GM21381 (cell line): ENCODE measurements around the gene GALNT17.
"Not testable (repeated sequence)": the region's sequence is repeated elsewhere in the genome, so short reads cannot be mapped to it uniquely, and the experiment has no call there.

ENCODE experiments used
- ATAC-seq: cut with Tn5 transposase; IDR thresholded peaks from one replicate; pipeline ENCODE4 v1.9.1; 2021; ENCODE audit warnings: mild to moderate bottlenecking, moderate library complexity; ENCODE audit not compliant: unreplicated experiment

Gene GALNT17

DNA sequence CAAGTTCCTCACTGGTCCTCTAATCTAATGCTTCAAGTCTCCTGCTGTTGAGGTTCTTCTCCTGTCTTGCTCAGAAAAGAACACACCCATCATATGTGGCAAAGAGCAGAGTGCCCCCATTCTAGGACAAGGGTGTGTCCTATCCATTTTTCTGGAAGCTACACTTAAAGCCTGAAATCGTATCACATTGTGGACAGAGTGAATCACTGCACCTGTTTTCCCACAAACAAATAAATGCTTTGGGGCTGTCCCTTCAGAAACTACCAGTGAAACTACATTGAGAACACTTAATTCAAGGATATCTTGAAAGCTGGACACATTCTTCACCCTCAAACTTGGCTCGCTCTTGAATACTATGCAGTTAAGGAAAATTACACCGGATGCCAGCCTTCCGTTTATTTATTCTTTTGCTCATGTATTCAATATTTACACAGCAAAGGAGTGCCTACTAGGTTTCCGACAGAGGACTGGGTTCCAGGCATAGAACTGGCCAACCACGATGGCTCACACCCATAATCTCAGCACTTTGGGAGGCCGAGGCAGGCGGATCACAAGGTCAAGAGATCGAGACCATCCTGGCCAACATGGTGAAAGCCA is 473.0 kb downstream of the GALNT17 start:
- ATAC-seq, result no peak

- ATAC-seq, result no peak
These were observed 480.0 kb downstream of the GALNT17 start for GRCh38 chr7:71611986-71612385.

GRCh38 chr7:71612911-71613310 is 481.0 kb downstream of the GALNT17 start:
- ATAC-seq, result no peak

GRCh38 chr7:71613313-71613712 is 481.4 kb downstream of the GALNT17 start:
- ATAC-seq, result no peak

DNA sequence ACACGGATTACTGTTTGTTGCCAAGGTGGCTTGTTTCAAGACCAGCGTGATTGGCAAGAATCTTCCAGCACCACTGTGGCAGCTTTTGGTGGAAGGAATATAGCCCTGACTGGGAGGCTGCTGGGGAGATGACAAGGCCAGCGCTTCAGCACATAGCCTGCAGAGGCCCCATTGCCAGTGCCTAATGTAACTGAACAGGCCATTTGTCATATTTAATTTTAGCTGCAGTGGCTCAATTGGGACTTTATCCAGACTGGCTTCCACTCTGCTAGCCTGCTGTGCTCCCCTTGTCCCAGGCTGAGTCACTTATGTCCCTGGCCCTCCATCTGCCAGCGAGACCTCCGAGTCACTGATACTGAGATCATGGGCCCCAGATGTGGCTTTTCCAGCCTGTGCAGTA is 483.1 kb downstream of the GALNT17 start:
- no peak for ATAC-seq

GRCh38 chr7:71616217-71616616 is 484.3 kb downstream of the GALNT17 start:
- ATAC-seq, result no peak

DNA sequence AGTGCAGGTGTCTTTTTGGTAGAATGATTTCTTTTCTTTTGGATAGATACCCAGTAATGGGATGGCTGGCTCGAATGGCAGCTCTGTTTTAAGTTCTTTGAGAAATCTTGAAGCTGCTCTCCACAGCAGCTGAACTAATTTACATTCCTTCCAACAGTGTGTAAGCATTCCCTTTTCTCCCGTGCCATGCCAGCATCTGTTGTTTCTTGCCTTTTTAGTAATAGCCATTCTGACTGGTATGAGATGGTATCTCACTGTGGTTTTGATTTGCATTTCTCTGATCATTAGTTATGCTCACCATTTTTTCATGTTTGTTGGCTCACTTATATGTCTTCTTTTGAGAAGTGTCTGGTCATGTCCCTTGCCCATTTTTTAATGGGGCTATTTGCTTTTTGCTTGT is 486.3 kb downstream of the GALNT17 start:
- no peak for ATAC-seq

DNA sequence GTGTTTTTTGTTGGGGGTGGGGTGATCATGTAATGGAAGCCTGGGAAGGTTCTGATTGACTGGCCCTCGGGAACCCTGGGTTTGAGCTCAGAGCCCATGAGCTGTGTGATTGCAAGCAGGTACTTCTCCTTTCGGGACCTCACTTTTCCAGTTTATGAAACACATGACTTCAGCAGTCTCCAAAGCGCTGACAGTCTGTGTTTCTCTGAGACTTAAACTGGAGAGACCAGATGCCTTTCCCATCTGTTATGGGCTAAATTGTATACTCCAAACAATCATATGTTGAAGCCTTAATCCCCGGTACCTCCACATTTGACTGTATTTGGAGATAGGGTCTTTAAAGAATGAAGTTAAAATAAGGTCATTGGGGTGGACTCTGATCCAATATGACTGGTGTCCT is 493.6 kb downstream of the GALNT17 start:
- ATAC-seq, result no peak

GRCh38 chr7:71626206-71626605 is 494.3 kb downstream of the GALNT17 start:
- no peak for ATAC-seq

GRCh38 chr7:71627651-71628050 is 495.7 kb downstream of the GALNT17 start:
- ATAC-seq, result no peak

GRCh38 chr7:71630516-71630915 is 498.6 kb downstream of the GALNT17 start:
- no peak for ATAC-seq

- no peak for ATAC-seq
These were observed 501.6 kb downstream of the GALNT17 start for GRCh38 chr7:71633551-71634008.

GRCh38 chr7:71635849-71636248 is 503.9 kb downstream of the GALNT17 start:
- ATAC-seq, result not testable (repeated sequence)

DNA sequence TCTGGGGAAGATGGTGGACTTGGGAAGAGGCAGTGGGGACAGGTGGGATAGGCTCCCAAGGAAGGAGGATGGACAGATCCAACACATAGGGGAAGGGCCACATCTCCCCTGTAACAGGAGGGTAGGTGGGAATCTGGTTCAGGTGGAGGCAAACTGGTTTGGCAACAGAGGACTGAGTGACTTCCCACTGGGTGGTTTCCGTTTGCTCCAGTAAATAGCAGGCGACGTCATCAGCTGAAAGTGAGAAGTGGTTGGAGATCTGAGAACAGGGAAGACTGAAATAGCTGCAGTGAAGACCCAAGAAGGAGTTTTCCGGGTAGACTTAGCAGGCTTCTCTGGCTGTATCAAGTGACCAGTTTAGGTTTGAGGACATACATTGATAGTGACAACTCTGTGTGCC is 504.4 kb downstream of the GALNT17 start:
- ATAC-seq, result no peak

DNA sequence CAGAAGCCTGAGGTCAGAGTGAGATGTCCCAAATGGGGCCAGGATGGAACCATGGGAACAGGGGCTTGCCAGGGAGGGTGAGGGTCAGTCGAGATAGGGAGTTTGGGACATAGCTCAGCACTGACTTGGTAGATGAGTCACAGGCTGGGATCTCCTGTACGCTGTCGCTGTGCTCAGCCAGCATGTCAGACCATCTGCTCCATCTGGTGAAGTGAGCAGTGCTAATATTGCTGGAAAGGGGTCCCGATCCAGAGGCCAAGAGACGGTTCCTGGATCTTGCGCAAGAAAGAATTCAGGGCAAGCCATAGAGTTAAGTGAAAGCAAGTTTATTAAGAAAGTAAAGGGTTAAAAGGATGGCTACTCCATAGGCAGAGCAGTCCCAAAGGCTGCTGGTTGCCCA is 505.6 kb downstream of the GALNT17 start:
- no peak for ATAC-seq

DNA sequence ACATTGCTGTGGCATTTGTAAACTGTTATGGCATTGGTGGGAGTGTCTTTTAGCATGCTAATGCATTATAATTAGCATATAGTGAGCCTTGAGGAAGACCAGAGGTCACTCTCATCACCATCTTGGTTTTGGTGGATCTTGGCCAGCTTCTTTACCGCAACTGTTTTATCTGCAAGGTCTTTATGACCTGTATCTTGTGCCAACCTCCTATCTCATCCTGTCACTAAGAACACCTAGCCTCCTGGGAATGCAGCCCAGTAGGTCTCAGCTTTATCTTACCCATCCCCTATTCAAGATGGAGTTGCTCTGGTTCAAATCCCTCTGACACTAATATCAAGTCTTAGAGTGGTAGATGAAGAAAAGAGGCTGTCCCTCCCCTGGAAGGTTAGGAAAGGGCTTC is 506.2 kb downstream of the GALNT17 start:
- ATAC-seq, result no peak

GRCh38 chr7:71639382-71640085 is 507.6 kb downstream of the GALNT17 start:
- ATAC-seq, result no peak

DNA sequence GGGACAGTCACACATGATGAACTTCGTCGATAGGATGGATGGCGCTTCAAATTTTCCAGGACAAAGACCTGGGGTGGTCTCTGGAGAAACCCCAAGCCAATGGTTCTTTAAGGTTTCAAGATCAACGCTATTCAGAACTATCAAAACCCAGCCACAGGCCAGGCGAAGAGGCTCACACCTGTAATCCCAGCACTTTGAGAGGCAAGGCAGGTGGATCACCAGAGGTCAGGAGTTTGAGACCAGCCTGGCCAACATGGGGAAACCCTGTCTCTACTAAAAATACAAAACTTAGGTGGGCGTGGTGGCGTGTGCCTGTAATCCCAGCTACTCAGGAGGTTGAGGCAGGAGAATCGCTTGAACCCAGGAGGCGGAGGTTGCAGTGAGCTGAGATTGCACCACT is 511.1 kb downstream of the GALNT17 start:
- not testable (repeated sequence) for ATAC-seq

DNA sequence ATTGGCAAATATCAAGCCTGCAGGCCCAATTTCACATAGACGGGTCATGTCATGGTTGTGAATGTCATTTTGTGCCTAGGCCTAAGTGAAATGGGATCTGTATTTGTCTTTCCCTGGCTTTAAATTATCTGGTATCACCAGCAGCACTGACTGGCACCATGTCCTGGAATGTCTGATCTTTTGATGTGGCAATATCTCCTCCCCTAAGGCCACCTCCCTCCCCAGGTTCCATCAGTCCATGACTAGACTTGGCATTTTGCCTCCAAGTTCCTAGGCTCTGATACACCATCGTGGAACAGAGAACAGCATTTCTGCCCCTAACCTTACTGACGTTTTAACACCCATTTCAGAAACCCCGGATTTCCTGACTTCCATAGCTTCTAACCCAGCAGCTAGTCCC is 513.9 kb downstream of the GALNT17 start:
- no peak for ATAC-seq

DNA sequence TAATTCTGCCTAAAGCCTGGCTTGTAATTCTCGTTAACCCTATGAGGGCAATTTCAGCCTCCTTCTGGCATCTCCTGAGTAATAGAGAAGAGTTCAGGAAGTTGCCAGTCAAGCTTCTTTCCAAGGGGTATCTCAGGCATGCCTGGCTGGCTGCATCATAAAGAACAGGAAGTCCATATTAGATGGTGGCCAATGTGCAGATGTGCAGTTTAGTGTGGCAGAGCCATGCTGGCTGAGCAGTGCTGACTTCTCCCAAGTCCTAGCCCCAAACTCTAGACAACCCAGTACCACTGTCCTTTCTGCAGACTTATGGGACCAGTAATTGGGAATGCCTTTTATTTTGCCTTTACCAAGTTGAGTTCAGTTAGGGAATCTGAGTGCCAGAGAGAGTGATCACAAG is 517.9 kb downstream of the GALNT17 start:
- no peak for ATAC-seq

DNA sequence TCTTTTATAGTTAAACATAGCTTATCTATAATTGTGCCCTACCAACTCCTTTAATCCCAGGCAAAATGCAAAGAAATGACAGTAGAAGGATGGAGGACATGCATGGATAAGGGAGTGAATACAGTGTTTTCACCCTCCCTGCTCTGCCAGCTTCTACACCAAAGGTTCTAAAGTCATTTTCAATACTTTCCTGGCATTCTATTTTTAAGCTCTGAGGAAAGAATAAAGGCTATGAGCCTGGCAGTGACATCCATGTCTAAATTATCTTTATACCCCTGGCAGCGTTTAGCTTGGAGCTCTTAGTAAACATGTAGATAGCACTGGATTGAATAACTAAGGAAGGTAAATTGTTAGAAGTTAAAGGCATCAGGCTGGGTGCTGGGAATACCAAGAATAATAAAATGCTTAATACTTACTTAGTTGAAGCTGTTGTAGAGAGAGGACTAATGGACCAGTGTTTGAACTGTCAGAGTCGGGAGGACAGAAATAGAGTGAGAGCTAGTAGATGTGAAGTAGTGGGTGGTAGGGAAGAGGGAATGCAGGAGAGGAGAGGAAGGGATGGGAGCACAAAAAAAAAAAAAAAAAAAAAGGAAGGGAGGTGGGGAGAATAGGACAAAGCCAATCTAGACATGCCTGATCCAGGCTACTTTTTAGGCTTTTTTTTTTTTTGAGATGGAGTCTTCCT is 518.9 kb downstream of the GALNT17 start:
- no peak for ATAC-seq

DNA sequence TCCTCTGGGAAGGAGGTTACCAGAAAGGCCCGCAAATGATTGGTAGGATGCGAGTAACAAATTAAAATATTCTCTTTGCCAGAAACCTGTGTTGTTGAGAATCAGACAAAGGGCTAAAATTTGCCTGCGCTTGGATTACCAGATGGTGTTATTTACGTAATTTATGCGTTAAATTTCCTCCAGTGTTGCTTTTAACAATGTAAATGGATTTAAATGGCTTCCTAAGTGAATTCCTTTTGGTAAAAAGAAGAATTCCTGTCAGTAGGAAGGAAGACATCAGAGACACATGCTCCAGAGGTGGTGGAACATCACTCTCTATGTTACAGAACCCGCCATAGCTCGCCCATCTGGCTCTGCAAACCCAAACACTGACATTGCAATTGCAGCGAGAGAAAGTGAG is 520.6 kb downstream of the GALNT17 start:
- no peak for ATAC-seq
